HL-60 (cell line): ENCODE measurements around the gene CITED1.

Source experiments
- CTCF ChIP-seq: IDR thresholded peaks from one replicate; pipeline ENCODE4 v1.5.1; 2011; ENCODE audit warnings: low read length, control low read depth, inconsistent platforms; ENCODE audit not compliant: insufficient read depth
- GABPA ChIP-seq: IDR thresholded peaks from 2 replicates; pipeline ENCODE4 v1.6.1; 2012; ENCODE audit warnings: low read depth
- POLR2AphosphoS5 ChIP-seq: IDR thresholded peaks from 2 replicates; pipeline ENCODE4 v1.6.1; 2012; ENCODE audit warnings: low read depth
- REST ChIP-seq: IDR thresholded peaks from 2 replicates; pipeline ENCODE4 v1.6.1; 2012; ENCODE audit warnings: low read depth; ENCODE audit not compliant: insufficient replicate concordance

- TF ChIP-seq CTCF (no peak), GABPA (no peak), POLR2AphosphoS5 (no peak), REST (no peak)
Observed at GRCh38 chrX:72340626-72341025, 34.9 kb upstream of the CITED1 start.
